ENCODE data around the gene ELP4.
"Not testable (repeated sequence)": the region's sequence is repeated elsewhere in the genome, so short reads cannot be mapped to it uniquely, and the experiment has no call there.

- not testable (repeated sequence) for TF ChIP-seq CTCF (conservative IDR thresholded peaks at IDR 0.05 in 1 of 2, IDR thresholded peaks at IDR 0.05 in 1 of 2; ENCODE audit: extremely low read depth in 1 of 2, insufficient read depth in 1 of 2, low read depth in 1 of 2, low read length in 2 of 2); EZH2 (IDR thresholded peaks at IDR 0.05; ENCODE audit: borderline replicate concordance, low read length)
Measured at GRCh38 chr11:31673108-31673507, 163.5 kb downstream of the ELP4 start.

Data from mammary epithelial cell (primary cell).